ENCODE measurements around the gene MYO18B. TPM values are rescaled to one million over a fixed set of nuclear protein-coding genes. Genes with fewer than 3 reads are reported as not detected.
A peak's percentile ranks its signal among the peaks of the same experiment; 100 is the strongest.

Gene MYO18B
- 1 to 10 TPM; 1.2 TPM for total RNA-seq

- peaks cover 36% of the 10 kb centered on the region for H3K36me3 Mint-ChIP-seq (ENCODE audit: low read depth)
- peaks cover 20% of the 10 kb centered on the region for H3K9me3 Mint-ChIP-seq (ENCODE audit: insufficient read depth)
- CTCF ChIA-PET, result interaction anchor here (1.0 to 1.8 kb wide), 5 partner anchors 15 to 197 kb away, joined by 3 to 4 read pairs (median 3); no protein-coding TSS in a partner anchor
- H3K27me3 Mint-ChIP-seq (ENCODE audit: low read depth), result no peaks in the 10 kb centered on the region
- POLR2A ChIA-PET, result interaction anchor here (1.1 kb wide), 1 partner anchor 26 kb away, joined by 3 read pairs; no protein-coding TSS in a partner anchor
- DNase-seq, result no peak
- H3K4me1 Mint-ChIP-seq (ENCODE audit: low read depth), result peaks cover 62% of the 10 kb centered on the region
- H3K4me3 Mint-ChIP-seq, result no peak within 1 kb of the TSS
- ATAC-seq, result no peak
- H3K27ac Mint-ChIP-seq, result peak within 1 kb of the TSS; percentile 55
These were observed at the start of gene MYO18B for GRCh38 chr22:25741692-25742626. Gene MYO18B, plus strand, starts transcription at chr22:25742188. Its CDS starts 18,905 bp downstream, at chr22:25761093.

GRCh38 chr22:25692397-25693267 lies 49.4 kb upstream of the MYO18B start:
- CTCF ChIA-PET, result interaction anchor here (0.8 to 1.9 kb wide), 3 partner anchors 8 to 149 kb away, joined by 3 to 6 read pairs (median 5); no protein-coding TSS in a partner anchor
- Mint-ChIP-seq H3K4me1 (ENCODE audit: low read depth) (peaks cover 12% of the 10 kb centered on the region), H3K27ac (peak overlapping the region; percentile 58)

GRCh38 chr22:25693268-25693565 lies 48.8 kb upstream of the MYO18B start:
- no peak for ATAC-seq
- Mint-ChIP-seq H3K36me3 (ENCODE audit: low read depth) (peaks cover 47% of the 10 kb centered on the region), H3K4me3 (no peak overlapping the region), H3K27me3 (ENCODE audit: low read depth) (no peaks in the 10 kb centered on the region), H3K27ac (no peak overlapping the region), H3K4me1 (ENCODE audit: low read depth) (peaks cover 12% of the 10 kb centered on the region), H3K9me3 (ENCODE audit: insufficient read depth) (no peaks in the 10 kb centered on the region)
- ChIA-PET CTCF (interaction anchor here (0.8 to 1.0 kb wide), 2 partner anchors 11 to 149 kb away, joined by 3 to 5 read pairs; no protein-coding TSS in a partner anchor), POLR2A (no interaction called here)
- DNase-seq, result no peak

More at GRCh38 chr22:25692397-25693267, 49.4 kb upstream of the MYO18B start:
- no peak for ATAC-seq
- peaks cover 49% of the 10 kb centered on the region for H3K36me3 Mint-ChIP-seq (ENCODE audit: low read depth)
- no peaks in the 10 kb centered on the region for H3K9me3 Mint-ChIP-seq (ENCODE audit: insufficient read depth)
- H3K4me3 Mint-ChIP-seq, result no peak overlapping the region
- POLR2A ChIA-PET, result no interaction called here
- DNase-seq, result no peak
- H3K27me3 Mint-ChIP-seq (ENCODE audit: low read depth), result no peaks in the 10 kb centered on the region

- DNase-seq (no peak), ATAC-seq (no peak)
- Mint-ChIP-seq H3K27me3 (ENCODE audit: low read depth) (no peaks in the 10 kb centered on the region), H3K27ac (peak overlapping the region; percentile 41), H3K4me1 (ENCODE audit: low read depth) (peaks cover 19% of the 10 kb centered on the region), H3K4me3 (no peak overlapping the region), H3K9me3 (ENCODE audit: insufficient read depth) (no peaks in the 10 kb centered on the region), H3K36me3 (ENCODE audit: low read depth) (peaks cover 56% of the 10 kb centered on the region)
- ChIA-PET CTCF (interaction anchor here (1.2 to 3.1 kb wide), 3 partner anchors 15 to 150 kb away, joined by 3 to 12 read pairs (median 3); no protein-coding TSS in a partner anchor), POLR2A (no interaction called here)
These were observed 47.6 kb upstream of the MYO18B start for GRCh38 chr22:25694196-25694907.

GRCh38 chr22:25695146-25695545 lies 46.8 kb upstream of the MYO18B start:
- CTCF ChIA-PET, result interaction anchor here (1.2 to 3.1 kb wide), 3 partner anchors 15 to 151 kb away, joined by 3 to 12 read pairs (median 3); no protein-coding TSS in a partner anchor
- POLR2A ChIA-PET, result no interaction called here

GRCh38 chr22:25696763-25697162 lies 45.2 kb upstream of the MYO18B start:
- DNase-seq, result no peak
- Mint-ChIP-seq H3K9me3 (ENCODE audit: insufficient read depth) (no peaks in the 10 kb centered on the region), H3K4me3 (no peak overlapping the region), H3K36me3 (ENCODE audit: low read depth) (peaks cover 48% of the 10 kb centered on the region), H3K27ac (no peak overlapping the region), H3K27me3 (ENCODE audit: low read depth) (no peaks in the 10 kb centered on the region), H3K4me1 (ENCODE audit: low read depth) (peaks cover 17% of the 10 kb centered on the region)
- ChIA-PET CTCF (interaction anchor here (1.0 to 3.1 kb wide), 4 partner anchors 76 to 234 kb away, joined by 3 to 12 read pairs (median 4); no protein-coding TSS in a partner anchor), POLR2A (no interaction called here)
- no peak for ATAC-seq

More at GRCh38 chr22:25695146-25695545, 46.8 kb upstream of the MYO18B start:
- H3K27ac Mint-ChIP-seq, result no peak overlapping the region
- DNase-seq, result no peak
- peaks cover 53% of the 10 kb centered on the region for H3K36me3 Mint-ChIP-seq (ENCODE audit: low read depth)
- H3K4me1 Mint-ChIP-seq (ENCODE audit: low read depth), result peaks cover 14% of the 10 kb centered on the region
- no peak for ATAC-seq
- no peak overlapping the region for H3K4me3 Mint-ChIP-seq
- H3K27me3 Mint-ChIP-seq (ENCODE audit: low read depth), result no peaks in the 10 kb centered on the region
- H3K9me3 Mint-ChIP-seq (ENCODE audit: insufficient read depth), result no peaks in the 10 kb centered on the region

GRCh38 chr22:25697181-25697664 lies 44.8 kb upstream of the MYO18B start:
- POLR2A ChIA-PET, result no interaction called here
- no peak for ATAC-seq
- H3K27ac Mint-ChIP-seq, result no peak overlapping the region
- no peak overlapping the region for H3K4me3 Mint-ChIP-seq
- H3K9me3 Mint-ChIP-seq (ENCODE audit: insufficient read depth), result no peaks in the 10 kb centered on the region
- H3K4me1 Mint-ChIP-seq (ENCODE audit: low read depth), result peaks cover 20% of the 10 kb centered on the region
- H3K36me3 Mint-ChIP-seq (ENCODE audit: low read depth), result peaks cover 50% of the 10 kb centered on the region
- no peak for DNase-seq
- no peaks in the 10 kb centered on the region for H3K27me3 Mint-ChIP-seq (ENCODE audit: low read depth)
- CTCF ChIA-PET, result interaction anchor here (1.0 to 3.1 kb wide), 4 partner anchors 76 to 235 kb away, joined by 3 to 12 read pairs (median 4); no protein-coding TSS in a partner anchor

GRCh38 chr22:25697978-25698377 lies 44.0 kb upstream of the MYO18B start:
- H3K9me3 Mint-ChIP-seq (ENCODE audit: insufficient read depth), result no peaks in the 10 kb centered on the region
- POLR2A ChIA-PET, result no interaction called here

GRCh38 chr22:25698461-25698860 lies 43.5 kb upstream of the MYO18B start:
- peaks cover 31% of the 10 kb centered on the region for H3K4me1 Mint-ChIP-seq (ENCODE audit: low read depth)
- ChIA-PET POLR2A (interaction anchor here (0.6 kb wide), 1 partner anchor 11 kb away, joined by 3 read pairs; no protein-coding TSS in a partner anchor), CTCF (interaction anchor here (1.0 to 1.2 kb wide), 2 partner anchors 154 to 236 kb away, joined by 3 to 5 read pairs; no protein-coding TSS in a partner anchor)
- no peak for DNase-seq
- no peak overlapping the region for H3K4me3 Mint-ChIP-seq
- no peak for ATAC-seq
- H3K9me3 Mint-ChIP-seq (ENCODE audit: insufficient read depth), result no peaks in the 10 kb centered on the region
- H3K36me3 Mint-ChIP-seq (ENCODE audit: low read depth), result peaks cover 47% of the 10 kb centered on the region
- peak overlapping the region; percentile 11 for H3K27ac Mint-ChIP-seq
- H3K27me3 Mint-ChIP-seq (ENCODE audit: low read depth), result no peaks in the 10 kb centered on the region

More at GRCh38 chr22:25697978-25698377, 44.0 kb upstream of the MYO18B start:
- Mint-ChIP-seq H3K36me3 (ENCODE audit: low read depth) (peaks cover 47% of the 10 kb centered on the region), H3K4me1 (ENCODE audit: low read depth) (peaks cover 27% of the 10 kb centered on the region), H3K4me3 (no peak overlapping the region), H3K27ac (no peak overlapping the region), H3K27me3 (ENCODE audit: low read depth) (no peaks in the 10 kb centered on the region)
- DNase-seq (no peak), ATAC-seq (no peak)
- CTCF ChIA-PET, result interaction anchor here (1.0 to 1.3 kb wide), 5 partner anchors 132 to 236 kb away, joined by 3 to 5 read pairs (median 3); no protein-coding TSS in a partner anchor

GRCh38 chr22:25698978-25699377 lies 43.0 kb upstream of the MYO18B start:
- no peak for DNase-seq
- peaks cover 51% of the 10 kb centered on the region for H3K36me3 Mint-ChIP-seq (ENCODE audit: low read depth)
- no peaks in the 10 kb centered on the region for H3K9me3 Mint-ChIP-seq (ENCODE audit: insufficient read depth)
- CTCF ChIA-PET, result interaction anchor here (1.0 to 4.5 kb wide), 3 partner anchors 155 to 236 kb away, joined by 3 to 42 read pairs (median 5); no protein-coding TSS in a partner anchor
- H3K4me3 Mint-ChIP-seq, result no peak overlapping the region
- peaks cover 34% of the 10 kb centered on the region for H3K4me1 Mint-ChIP-seq (ENCODE audit: low read depth)
- peak overlapping the region; percentile 11 for H3K27ac Mint-ChIP-seq
- no peak for ATAC-seq
- POLR2A ChIA-PET, result interaction anchor here (0.6 kb wide), 1 partner anchor 11 kb away, joined by 3 read pairs; no protein-coding TSS in a partner anchor
- H3K27me3 Mint-ChIP-seq (ENCODE audit: low read depth), result no peaks in the 10 kb centered on the region
